T47D (cell line): Measurements from ENCODE around the gene CCDC186.

Source experiments
- DNase-seq, 2 experiments: peaks; one replicate each; pipeline versions ENCODE4 v3.0.0 to v3.0.0-alpha.2; 2011 to 2012; ENCODE audit warnings: low read depth in 1 of 2, low spot score in 1 of 2
- JUND ChIP-seq: IDR thresholded peaks from 2 replicates; pipeline ENCODE4 v1.6.1; 2012; ENCODE audit warnings: low read depth
- in situ Hi-C: cut with HindIII; loops from 2 replicates; pipeline ENCODE4 v1.10.0; 2016; ENCODE audit warnings: low sequenced_read_pairs, low pct_unique_long_range_greater_than_20kb

Gene CCDC186

DNA sequence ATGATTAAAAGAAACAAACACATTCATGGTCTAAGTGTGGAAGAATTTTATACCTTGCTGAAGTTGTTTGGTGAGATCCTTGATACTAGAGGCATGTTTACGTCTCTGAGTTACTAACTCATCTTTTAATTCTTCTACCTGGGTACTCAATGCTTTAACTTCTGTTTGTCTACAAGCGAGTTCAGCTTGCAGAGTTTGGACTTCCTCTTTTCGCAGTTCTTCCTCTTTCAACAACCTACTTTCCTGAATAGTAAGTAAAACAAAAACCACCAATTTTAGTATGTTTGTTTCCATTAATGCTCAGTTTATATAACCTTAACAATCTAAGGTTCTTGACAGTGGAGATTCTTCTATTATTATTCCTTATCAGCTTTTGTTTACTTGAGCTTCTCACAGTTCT is 42.9 kb downstream of the CCDC186 start:
- no peak for TF ChIP-seq JUND
- no peak for DNase-seq
- in situ Hi-C loops: no loop called here

DNA sequence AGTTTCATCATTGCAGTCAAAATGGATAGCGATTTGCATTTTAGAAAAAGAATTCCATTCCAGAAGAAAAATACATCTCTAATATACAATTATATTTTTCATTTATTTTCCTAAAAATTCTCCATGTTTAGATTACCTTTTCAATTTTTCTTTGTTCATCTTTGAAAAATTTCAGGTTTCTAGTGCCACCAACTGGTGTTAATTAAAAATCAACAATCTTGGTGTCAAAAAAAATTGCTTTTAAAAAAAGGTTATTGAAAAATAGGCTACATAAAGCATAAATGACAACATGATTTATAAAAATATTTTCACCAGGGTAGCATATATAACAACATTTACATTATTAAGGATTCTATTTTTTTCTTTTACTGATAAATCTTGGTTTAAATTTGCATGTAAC is 53.0 kb downstream of the CCDC186 start:
- TF ChIP-seq JUND: no peak
- in situ Hi-C loops: no loop called here
- DNase-seq: no peak

- in situ Hi-C loops: no loop called here
- no peak for TF ChIP-seq JUND
- DNase-seq: no peak
These were observed 55.5 kb downstream of the CCDC186 start for GRCh38 chr10:114118514-114118913.

DNA sequence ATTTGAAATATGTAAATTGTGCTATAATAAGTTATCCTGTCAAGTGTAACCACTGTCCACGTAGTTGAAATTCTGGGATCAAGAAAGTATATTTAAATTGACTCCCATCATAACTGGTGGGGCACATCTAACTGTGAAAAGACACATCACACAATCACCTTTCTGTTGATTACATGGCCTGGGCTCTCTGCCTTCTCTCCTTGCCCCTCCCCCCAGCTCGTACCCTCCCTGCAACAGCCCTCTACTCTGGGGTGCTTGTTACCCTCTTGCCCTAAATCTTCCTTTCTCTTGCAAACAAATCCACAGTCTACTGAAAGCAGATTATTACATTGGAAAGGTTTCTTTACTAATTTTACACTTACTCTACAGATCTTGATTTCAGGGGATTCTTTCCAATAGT is 56.3 kb downstream of the CCDC186 start:
- TF ChIP-seq JUND: no peak
- in situ Hi-C loops: no loop called here
- DNase-seq: no peak

GRCh38 chr10:114115661-114116445 is 58.1 kb downstream of the CCDC186 start:
- no peak for TF ChIP-seq JUND
- no peak for DNase-seq
- in situ Hi-C loops: no loop called here

- DNase-seq: peak; percentile 17 to 47
- TF ChIP-seq JUND: no peak
- in situ Hi-C loops: no loop called here
These were observed 63.6 kb downstream of the CCDC186 start for GRCh38 chr10:114110174-114110972.

GRCh38 chr10:114103284-114103683 is 70.7 kb downstream of the CCDC186 start:
- no peak for TF ChIP-seq JUND
- in situ Hi-C loops: no loop called here
- DNase-seq: peak; percentile 45 to 71

GRCh38 chr10:114102256-114102655 is 71.7 kb downstream of the CCDC186 start:
- TF ChIP-seq JUND: no peak
- in situ Hi-C loops: no loop called here
- DNase-seq: no peak

DNA sequence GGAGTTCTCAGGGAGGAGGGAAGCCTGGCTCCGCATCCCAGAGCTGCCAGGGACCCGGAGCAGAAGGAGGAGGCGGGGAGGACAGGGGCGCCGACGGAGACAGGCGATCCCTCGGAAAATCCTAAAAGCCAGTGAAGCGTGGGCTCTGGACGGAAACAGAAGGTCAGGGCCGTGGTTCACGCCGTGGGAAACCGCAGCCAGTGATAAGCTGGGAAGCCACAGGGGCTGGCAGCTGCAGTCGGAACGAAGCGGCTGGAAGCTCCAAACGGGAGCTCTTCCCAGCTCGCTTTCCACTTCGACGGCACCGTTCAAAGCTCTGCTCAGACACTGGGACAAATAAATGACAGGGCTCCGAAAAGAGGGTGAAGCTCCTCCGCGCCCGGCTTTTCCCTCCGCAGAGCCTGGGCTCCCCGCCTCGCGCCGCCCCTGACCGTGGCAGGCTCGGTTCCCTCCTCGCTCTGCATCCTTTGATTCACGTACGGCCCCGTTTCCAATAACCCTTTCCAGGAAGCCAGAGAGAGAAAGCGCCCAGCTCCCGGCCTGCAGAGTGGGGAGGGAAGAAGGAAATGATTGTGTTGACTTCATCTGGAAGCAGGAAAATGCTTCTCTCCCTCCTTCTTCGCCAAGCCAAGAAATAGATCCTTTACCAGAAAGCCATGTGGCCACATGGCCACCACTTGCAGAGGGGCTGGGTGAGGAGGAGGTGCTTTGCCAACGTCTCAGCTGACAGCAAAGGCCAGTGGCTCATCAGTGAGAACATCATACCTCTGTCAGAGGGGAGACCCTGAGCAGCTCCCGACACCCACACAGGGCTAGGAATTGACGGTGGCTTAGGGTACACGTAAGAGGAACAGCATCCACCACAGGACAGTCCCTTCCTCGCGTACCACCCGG is 72.9 kb downstream of the CCDC186 start:
- no peak for TF ChIP-seq JUND
- in situ Hi-C loops: no loop called here
- peak; percentile 9 to 26 for DNase-seq

DNA sequence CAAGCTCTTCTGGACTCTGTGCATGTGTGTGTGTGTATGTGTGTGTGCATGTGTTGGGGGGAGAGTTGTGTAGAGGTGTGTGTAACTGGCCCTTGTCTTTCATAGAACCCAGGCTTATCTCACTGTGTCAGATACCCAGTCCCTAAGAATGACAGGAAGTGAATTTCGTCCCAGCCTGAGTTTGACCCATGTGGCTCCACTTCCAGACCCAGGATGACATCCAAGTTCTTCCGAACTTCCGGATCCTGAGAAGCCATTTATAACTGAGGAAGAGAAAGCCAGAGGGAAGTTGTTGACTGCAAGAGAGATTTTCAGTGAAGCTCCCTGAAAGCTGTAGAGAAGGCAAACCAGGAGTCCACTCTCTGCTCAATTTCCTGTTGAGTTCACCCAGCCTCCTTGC is 77.1 kb downstream of the CCDC186 start:
- in situ Hi-C loops: no loop called here
- TF ChIP-seq JUND: no peak
- no peak for DNase-seq

DNA sequence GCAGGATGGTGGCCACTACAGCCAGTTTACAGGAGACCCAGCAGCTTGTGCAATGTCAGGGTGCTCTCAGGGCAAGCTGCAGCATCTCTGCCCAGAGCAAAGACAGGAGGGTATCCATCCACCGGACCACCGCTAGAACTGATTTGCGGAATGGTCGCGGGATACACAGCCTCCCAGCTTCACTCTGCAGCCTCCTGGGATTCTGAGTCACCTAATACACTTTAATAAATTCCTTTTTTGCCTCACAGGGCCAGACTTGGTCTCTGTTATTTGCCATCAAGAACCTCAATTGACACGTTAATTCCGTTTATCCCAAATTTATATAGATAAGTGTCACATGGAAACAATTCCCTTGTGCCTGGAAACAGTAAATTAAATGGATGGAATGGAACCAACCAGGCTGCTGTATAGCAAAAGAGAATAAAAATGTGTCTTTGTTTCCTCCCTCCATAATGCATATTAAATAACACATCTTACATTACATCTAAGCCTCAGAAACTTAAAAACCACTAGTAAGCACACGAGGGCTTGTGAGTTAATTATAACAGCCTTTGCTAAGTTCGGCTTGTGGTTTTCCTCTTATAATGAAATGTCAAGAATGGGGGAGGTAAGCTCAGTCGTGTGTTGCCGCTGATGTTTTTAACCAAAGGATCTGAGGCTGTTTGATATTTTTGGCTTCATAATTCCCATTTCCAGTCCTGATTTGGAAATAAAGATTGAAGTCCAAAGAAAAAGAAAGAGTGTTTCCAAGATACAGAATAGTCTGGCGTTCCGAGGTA is 78.3 kb downstream of the CCDC186 start:
- in situ Hi-C loops: no loop called here
- no peak for TF ChIP-seq JUND
- DNase-seq: no peak

- no peak for TF ChIP-seq JUND
- in situ Hi-C loops: no loop called here
- no peak for DNase-seq
These were observed 79.2 kb downstream of the CCDC186 start for GRCh38 chr10:114094795-114095194.
